SK-N-MC (cell line): Measurements from ENCODE around the gene ZSWIM4.
"Not testable (repeated sequence)": the region's sequence is repeated elsewhere in the genome, so short reads cannot be mapped to it uniquely, and the experiment has no call there.

Source experiments
- EZH2 ChIP-seq: fragments of 200-600 bp; sonication (generic); IDR thresholded peaks from one replicate; pipeline ENCODE4 v1.6.1; 2017; ENCODE audit warnings: antibody characterized with exemption
- POLR2AphosphoS5 ChIP-seq: IDR thresholded peaks from 2 replicates; pipeline ENCODE4 v1.6.1; 2012; ENCODE audit warnings: mild to moderate bottlenecking, low read depth, low read length, borderline replicate concordance

- not testable (repeated sequence) for TF ChIP-seq EZH2, POLR2AphosphoS5
Measured at GRCh38 chr19:13793317-13793716, 1.9 kb upstream of the ZSWIM4 start.
